ENCODE measurements around the gene CRAT.

Gene CRAT

GRCh38 chr9:129108805-129109536 is 1.6 kb downstream of the CRAT start:
- DNase-seq, result no peak

DNA sequence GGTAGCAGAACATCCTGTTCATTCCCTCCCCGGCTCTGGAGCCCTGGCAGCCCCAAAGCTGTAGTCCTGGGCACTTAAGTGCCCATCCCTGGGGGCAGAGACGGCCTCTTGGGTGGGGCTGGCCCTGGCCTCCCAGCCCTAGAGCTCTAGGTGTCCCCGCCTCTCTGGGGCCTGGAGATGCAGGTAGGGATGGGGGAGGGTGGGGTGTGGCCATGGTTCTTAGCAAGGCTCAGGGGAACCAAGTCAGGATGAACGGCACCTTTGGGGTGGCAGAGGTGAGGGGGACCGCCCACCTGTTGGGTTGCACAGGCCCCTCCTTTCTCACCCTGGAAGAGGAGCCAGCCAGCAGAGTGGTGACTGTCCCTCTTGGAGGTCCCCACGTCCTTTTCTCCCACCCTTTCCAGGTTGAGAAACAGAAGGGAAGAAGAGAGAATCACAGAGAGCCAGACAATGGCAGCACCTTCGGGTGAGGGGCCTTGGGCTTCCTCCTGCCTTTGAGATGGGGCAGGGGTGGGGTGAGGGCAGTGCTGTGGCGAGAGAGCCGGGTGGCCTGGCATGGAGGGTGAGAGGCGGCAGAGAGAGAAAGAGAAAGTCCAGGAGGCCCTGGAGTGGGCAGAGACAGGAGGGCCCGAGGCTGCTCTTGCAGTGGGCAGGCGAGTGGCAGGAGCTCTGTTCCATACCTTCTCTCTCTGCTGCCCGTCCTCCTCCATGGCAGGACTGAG is 2.3 kb downstream of the CRAT start:
- DNase-seq, result no peak

DNA sequence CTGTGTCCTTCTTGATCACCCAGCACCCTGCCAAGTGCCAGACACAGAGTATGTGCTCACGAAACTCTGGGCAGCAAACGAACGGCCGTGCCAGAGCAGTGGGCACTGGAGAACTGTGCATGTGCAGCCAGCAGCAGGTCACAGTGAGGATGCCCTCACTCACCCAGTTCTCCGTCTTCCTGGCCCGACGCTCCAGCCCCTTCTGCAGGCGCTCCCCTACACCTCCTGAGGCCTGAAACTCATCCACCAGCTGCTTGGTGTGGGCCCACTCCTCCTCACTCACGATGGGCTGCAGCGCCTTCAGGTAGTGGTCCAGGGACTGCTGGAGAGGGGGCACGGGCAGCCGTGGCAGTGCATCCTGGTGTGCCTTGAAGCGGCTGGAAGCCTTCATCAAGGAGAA is 2.9 kb downstream of the CRAT start:
- no peak for DNase-seq

DNA sequence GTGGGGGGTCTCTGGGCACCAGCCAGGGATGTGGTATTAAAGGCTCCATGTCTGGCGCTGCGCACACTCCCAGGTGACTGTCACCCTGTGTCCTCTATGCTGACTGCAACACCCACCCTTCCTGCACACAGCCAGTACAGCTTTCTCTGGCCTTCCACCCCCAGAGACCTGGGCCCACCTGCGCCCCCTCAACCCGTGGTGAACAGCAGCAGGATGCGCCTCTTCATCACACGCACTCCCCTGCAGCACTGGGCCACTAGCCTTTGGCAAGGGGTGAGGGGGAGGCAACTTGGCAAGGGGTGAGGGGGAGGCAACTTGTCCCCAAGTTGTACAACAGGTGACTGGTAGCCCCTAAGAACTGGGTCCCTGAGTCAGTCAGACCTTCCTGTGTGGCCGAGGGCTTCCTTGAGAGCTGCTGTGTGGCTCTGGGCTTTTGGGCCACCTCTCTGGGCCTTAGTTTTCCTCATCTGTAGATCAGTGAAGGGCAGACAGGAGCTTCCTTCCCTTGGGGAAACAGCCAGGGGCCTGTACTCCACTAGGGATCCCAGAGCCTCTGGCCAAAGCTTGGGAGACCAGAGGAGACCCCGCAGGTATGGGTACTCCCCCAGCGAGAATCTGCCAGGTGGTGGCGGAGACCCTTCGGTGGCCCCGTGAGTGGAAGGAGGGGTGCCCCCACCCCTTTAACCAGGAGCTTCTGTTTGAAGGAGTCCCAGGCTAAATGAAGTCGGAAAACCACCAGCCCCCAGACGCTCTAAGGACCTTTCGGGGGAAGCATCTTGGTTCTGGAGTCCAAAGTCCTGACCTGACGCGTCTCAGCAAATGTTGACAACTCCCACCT is 4.5 kb downstream of the CRAT start:
- no peak for DNase-seq

DNA sequence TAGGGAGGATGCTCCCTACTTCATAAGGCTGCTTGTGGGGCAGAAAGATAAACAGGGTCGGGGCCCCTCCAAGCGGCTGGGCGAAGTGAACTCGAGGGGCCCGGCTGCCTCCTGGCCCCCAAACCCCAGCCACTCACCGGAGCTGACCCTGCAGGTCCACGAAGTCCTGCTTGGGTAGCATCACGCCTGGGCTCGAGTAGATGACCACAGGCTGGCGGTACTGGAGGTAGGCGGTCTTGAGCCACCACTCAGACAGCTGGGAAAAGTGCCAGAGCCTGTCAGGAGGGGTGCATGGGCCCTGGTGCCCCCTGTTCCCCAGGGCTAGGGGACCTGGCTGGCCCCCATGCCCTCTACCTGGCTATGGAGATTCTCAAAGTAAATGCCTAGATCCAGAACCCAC is 6.5 kb downstream of the CRAT start:
- no peak for DNase-seq

DNA sequence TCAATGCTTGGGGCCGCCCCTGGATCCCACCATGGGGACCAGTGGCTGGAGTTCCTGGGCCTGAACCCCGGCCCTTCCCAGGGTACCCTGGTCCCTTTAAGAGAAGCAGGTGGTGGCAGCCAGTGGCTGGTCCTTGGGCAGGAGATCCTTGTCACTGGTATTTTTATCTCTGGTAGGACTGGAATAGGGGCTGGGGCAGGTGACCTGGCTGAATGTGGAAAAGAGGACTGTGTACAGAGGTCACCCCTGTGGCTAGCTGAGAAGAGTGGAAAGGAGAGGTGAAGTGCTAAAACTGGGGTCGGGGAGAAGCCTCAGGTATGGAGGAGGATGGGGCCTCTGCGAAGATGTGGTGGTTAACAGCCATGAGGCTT is 7.0 kb downstream of the CRAT start:
- no peak for DNase-seq

- peak in 1 of 2 experiments; percentile 29 for DNase-seq
These were observed 7.6 kb downstream of the CRAT start for GRCh38 chr9:129102791-129103594.

DNA sequence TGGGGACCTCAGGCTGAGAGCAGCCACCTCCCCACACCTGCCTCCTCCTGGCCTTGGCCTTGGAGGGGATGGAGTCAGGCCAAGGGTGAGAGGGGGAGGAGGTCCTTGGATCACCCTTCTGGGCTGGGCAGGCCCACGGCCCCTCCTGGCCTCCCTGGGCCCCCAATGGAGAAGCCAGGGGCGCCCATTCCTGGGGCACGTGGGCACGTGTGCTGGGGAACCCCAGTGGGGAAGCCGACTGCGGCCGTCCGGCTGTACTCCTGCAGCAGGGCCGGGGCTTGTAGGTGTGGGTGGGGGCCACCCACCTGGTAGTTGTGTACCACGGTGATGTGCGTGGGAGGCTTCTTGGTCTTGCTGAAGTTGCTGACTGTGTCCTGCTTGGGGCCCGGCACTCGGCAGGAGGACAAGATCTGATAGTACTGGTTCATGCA is 8.5 kb downstream of the CRAT start:
- DNase-seq, result no peak

GRCh38 chr9:129101279-129101678 is 9.3 kb downstream of the CRAT start:
- no peak for DNase-seq

DNA sequence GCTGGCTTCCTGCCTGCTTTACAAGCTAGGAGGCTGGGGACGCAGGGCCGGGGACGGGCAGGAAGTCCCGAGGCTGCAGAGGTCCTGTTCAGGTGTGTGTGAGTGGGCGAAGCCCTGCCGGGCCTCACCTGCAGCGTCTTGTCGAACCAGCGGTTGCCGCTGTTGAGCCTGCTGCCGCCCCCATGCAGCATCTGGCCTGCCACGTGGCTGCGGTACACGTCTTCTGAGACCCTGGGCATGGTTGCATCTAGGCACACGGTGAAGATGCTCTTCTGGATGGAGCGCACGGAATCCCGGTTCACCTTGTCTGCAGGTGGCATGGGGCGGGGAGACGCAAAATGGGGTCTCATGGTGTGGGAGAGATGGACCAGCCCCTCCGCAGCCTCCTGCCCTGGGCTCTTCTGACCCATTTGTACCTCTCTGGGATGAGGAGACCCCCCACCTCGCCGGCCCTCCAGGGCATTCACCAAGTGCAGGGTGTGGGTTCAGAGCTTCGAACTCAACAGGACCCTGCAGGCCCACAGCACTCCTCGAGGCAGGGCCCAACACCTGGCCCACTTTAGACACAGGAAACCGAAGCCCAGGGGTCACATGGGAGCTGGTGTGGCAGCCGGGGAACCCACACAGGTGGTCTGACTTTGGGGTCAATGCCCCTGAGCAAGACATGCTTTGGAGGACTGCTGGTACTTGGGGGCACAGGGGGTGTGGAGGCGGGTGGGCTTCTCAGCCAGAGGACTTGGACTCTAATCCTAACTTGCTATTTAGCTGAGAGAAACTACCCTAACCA is 10.0 kb downstream of the CRAT start:
- DNase-seq, result no peak

GRCh38 chr9:129098328-129098727 is 12.3 kb downstream of the CRAT start:
- no peak for DNase-seq

DNA sequence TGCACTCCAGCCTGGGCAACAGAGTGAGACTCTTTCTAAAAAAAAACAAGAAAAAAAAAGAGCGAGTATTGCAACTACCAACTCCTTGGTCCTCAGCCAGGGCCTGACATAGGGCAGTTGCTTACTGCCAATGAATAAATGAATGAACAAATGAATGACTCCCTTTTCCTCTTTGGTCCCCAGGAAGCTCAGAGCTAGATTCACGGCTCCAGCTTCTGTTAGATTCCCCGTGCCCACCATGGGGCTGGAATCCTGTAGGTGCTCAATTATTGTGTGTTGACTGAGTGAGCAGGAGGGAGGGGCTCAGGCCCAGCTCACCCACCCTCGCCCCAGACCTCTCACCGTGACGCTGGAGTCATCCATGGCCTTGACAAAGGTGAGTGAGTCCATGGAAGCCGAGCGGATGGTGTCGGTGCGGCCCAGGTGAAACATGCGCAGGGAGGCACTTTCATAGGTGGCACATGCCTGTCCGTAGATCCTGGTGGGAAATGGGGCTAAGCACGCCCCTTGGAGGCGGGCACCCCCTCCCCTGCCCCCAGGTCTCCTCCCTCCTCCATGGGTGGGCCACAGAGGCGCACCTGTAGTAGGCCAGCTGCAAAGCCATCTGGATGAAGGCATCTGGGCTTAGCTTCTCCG is 12.8 kb downstream of the CRAT start:
- DNase-seq, result no peak

DNA sequence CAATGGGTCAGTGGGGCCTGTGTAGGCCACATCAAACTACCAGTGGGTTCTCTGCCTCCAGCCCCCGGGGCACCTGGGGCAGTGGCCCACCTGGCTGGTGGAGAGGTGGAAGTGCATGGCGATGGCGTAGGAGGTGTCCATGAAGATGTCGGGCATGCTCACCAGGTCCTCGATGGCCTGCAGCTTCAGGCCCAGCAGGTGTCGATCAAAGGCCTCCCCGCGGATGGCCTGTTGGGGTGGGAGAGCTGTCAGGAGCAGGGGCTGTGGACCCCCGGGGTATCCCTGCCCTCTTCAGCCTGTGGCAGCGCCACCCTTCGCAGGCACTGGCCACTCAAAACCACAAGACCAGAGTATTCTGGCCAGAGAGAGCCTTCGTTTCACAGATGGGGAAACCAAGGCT is 14.7 kb downstream of the CRAT start:
- no peak for DNase-seq

GRCh38 chr9:129095170-129095667 is 15.4 kb downstream of the CRAT start:
- no peak for DNase-seq

GRCh38 chr9:129094387-129095169 is 16.0 kb downstream of the CRAT start:
- DNase-seq, result no peak

DNA sequence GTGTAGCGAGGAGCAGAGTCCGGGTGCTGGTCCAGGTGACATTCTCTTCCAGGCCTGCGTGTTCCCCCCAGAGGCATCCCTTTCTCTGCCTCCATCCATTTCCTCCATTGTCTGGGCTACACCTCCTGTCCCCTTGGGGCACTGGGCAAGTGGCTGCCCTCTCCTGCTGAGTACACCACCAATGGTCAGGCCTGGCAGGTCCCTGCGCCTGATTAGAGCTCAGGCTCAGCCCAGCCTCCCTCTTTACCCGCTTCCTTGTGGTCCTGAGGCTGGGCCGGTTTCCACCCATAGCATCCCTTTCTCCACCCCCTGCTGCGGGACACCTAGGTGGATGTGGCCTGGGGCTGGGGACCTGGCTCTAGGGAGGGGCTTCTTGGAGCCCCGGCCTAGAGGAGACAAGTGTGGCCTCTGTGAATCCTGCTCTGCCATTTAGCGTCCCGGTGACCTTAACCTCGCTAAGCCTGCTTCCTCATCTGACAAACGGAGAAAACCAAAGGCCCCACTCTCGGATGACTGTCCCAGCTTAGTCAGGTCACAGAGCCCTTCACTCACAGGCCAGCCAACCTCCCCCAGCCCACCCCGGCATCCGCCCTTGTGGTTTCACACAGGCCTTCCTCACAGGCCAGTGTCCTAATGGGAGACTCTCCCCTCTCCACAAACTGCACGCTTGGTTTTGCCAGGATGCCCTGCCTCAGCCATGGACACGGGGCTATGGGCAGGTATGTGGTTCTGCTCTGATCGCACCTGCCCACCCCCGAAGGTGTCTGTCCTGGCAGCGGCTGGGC is 16.8 kb downstream of the CRAT start:
- DNase-seq, result no peak

DNA sequence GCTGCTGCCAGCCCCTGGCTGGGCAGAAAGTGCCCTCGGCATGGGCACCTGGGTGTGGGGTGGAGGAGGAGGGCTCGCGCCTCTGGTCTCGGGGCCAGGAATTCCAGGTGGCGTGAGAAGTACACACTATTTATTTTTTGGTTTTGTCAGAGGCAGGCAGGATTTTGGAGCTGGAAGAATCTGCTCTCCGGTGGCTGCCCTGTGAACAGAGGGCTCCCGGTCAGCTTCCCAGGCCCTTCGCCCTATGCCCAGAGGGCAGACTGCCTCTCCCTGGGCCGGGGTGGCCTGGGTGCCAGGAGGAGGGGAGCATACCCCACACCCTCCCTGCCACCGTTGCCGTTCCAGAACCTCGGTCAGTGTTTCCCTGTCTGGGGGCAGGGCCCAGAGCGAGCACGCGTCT is 21.3 kb downstream of the CRAT start:
- DNase-seq, result no peak

DNA sequence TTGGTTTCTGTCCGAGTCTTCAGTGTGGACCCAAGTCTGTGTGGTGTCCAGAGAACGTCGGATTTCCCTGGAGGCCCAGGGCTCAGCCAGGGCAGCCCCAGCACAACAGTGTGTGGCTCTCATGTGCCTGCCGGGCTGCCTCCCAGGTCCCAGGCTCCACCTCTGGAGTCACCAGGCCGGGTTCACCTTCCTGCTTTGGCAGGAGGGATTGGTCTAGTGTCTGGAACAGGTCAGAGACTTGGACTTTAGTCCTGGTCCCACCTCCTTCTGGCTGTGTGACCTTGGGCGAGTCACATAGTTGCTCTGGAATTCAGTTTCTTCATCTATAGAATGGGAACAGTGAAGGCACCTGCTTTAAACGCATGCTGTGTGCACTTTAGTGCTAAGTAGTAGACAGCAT is 26.5 kb downstream of the CRAT start:
- DNase-seq, result no peak

GRCh38 chr9:129081388-129081904 is 29.1 kb downstream of the CRAT start:
- peak in 1 of 2 experiments; percentile 38 for DNase-seq

Data from NCI-H1930 (cell line).